Measurements from ENCODE around the gene TAF11L12. TPM values are rescaled to one million over a fixed set of nuclear protein-coding genes. Genes with fewer than 3 reads are reported as not detected.
A peak's percentile ranks its signal among the peaks of the same experiment; 100 is the strongest.
"Not testable (repeated sequence)": the region's sequence is repeated elsewhere in the genome, so short reads cannot be mapped to it uniquely, and the experiment has no call there.

TAF11L12 gene
- total RNA-seq, 4 donors from 2014 or later, result not detected

- DNase-seq (ENCODE audit: extremely low spot score), result peak; percentile 87
- intact Hi-C loops (cut with DNase I), result no loop called here
- 88% methylated on average over 10 of the region's 17 CpGs for WGBS
- TF ChIP-seq POLR2AphosphoS5 (IDR thresholded peaks at IDR 0.05), result no peak
- TF ChIP-seq POLR2A (IDR thresholded peaks at IDR 0.05; ENCODE audit: low read depth), result no peak
- no peak for TF ChIP-seq EP300 (IDR thresholded peaks at IDR 0.05)
- TF ChIP-seq, protein P1, sequence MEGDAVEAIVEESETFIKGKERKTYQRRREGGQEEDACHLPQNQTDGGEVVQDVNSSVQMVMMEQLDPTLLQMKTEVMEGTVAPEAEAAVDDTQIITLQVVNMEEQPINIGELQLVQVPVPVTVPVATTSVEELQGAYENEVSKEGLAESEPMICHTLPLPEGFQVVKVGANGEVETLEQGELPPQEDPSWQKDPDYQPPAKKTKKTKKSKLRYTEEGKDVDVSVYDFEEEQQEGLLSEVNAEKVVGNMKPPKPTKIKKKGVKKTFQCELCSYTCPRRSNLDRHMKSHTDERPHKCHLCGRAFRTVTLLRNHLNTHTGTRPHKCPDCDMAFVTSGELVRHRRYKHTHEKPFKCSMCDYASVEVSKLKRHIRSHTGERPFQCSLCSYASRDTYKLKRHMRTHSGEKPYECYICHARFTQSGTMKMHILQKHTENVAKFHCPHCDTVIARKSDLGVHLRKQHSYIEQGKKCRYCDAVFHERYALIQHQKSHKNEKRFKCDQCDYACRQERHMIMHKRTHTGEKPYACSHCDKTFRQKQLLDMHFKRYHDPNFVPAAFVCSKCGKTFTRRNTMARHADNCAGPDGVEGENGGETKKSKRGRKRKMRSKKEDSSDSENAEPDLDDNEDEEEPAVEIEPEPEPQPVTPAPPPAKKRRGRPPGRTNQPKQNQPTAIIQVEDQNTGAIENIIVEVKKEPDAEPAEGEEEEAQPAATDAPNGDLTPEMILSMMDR (IDR thresholded peaks at IDR 0.05), result no peak
- no peaks in the 10 kb centered on the region for H3K36me3 ChIP-seq
- H3K4me1 ChIP-seq, result no peaks in the 10 kb centered on the region
- no peaks in the 10 kb centered on the region for H3K27me3 ChIP-seq
- H3K9me3 ChIP-seq, result no peaks in the 10 kb centered on the region
- H3K4me3 ChIP-seq, result no peak overlapping the region
- no peak overlapping the region for H3K27ac ChIP-seq (replicated peaks in 1 of 4)
These were observed 4.8 kb downstream of the TAF11L12 start for GRCh38 chr5:17614872-17615605.

DNA sequence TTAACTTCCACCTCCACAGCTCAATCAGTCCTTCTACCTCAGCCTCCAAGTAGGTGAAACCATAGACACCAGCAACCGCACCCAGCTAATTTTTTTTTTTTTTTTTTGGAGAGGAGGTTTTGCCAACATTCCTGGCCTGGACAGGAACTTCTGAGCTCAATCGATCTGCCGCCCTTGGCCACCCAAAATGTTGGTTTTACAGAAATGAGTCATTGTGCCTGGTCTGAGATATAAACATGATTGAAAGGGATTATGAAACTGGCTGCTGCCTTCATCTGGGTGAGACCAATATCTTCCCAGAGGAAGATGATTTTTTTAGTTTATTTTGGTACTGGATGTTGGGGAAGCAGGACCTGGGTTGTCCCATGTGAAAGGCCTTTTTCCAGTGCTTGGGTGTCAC is 9.2 kb downstream of the TAF11L12 start:
- 74% methylated on average over 3 of the region's 3 CpGs for WGBS
- H3K27ac ChIP-seq (replicated peaks in 1 of 4), result no peak overlapping the region
- no peaks in the 10 kb centered on the region for H3K9me3 ChIP-seq
- no peaks in the 10 kb centered on the region for H3K36me3 ChIP-seq
- H3K4me3 ChIP-seq, result no peak overlapping the region
- no peak for DNase-seq (ENCODE audit: extremely low spot score)
- intact Hi-C loops (cut with DNase I), result no loop called here
- peaks cover 0 to 4% (median 0%) of the 10 kb centered on the region in 4 donors for H3K27me3 ChIP-seq
- TF ChIP-seq EP300 (IDR thresholded peaks at IDR 0.05) (no peak), POLR2AphosphoS5 (IDR thresholded peaks at IDR 0.05) (no peak), POLR2A (IDR thresholded peaks at IDR 0.05; ENCODE audit: low read depth) (no peak)
- TF ChIP-seq, protein P1 (IDR thresholded peaks at IDR 0.05), result no peak
- H3K4me1 ChIP-seq, result no peaks in the 10 kb centered on the region

DNA sequence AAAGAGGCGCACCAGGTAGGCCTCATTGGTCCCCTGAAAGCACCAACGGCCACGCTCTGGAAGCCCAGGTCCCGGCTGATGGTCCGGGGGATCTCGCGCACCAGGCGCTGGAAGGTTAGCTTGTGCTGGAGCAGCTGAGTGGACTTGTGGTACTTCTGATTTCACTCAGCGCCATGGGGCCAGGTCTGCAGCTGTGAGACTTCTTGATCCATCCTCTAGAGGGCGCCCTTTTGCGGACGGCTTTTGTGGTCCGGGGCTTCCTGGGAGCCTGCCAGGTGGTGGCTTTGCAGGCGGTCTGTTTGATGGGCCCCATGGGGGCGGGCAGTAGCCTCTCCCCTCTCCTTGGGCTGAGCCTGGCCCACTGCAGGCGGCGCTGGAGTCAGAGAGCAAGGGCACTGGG is 10.4 kb downstream of the TAF11L12 start:
- no CpG with 5 or more reads among the region's 17 CpGs for WGBS
- peak; percentile 74 for DNase-seq (ENCODE audit: extremely low spot score)
- H3K27ac ChIP-seq (replicated peaks in 1 of 4), result no peak overlapping the region
- H3K36me3 ChIP-seq, result no peaks in the 10 kb centered on the region
- no peaks in the 10 kb centered on the region for H3K9me3 ChIP-seq
- intact Hi-C loops (cut with DNase I), result no loop called here
- no peaks in the 10 kb centered on the region for H3K4me1 ChIP-seq
- H3K27me3 ChIP-seq, result peaks cover 0 to 4% (median 0%) of the 10 kb centered on the region in 4 donors
- TF ChIP-seq POLR2AphosphoS5 (IDR thresholded peaks at IDR 0.05) (no peak), EP300 (IDR thresholded peaks at IDR 0.05) (no peak), POLR2A (IDR thresholded peaks at IDR 0.05; ENCODE audit: low read depth) (no peak)
- TF ChIP-seq, protein P1 (IDR thresholded peaks at IDR 0.05), result no peak
- H3K4me3 ChIP-seq, result no peak overlapping the region

- TF ChIP-seq POLR2A (IDR thresholded peaks at IDR 0.05; ENCODE audit: low read depth) (no peak), EP300 (IDR thresholded peaks at IDR 0.05) (no peak), POLR2AphosphoS5 (IDR thresholded peaks at IDR 0.05) (no peak)
- TF ChIP-seq, protein P1 (IDR thresholded peaks at IDR 0.05), result no peak
- no peak overlapping the region for H3K27ac ChIP-seq (replicated peaks in 1 of 4)
- no peaks in the 10 kb centered on the region for H3K9me3 ChIP-seq
- DNase-seq (ENCODE audit: extremely low spot score), result peak; percentile 90
- intact Hi-C loops (cut with DNase I), result no loop called here
- H3K4me1 ChIP-seq, result no peaks in the 10 kb centered on the region
- peaks cover 0 to 1% (median 0%) of the 10 kb centered on the region in 4 donors for H3K27me3 ChIP-seq
- H3K4me3 ChIP-seq, result no peak overlapping the region
- no CpG with 5 or more reads among the region's 11 CpGs for WGBS
- no peaks in the 10 kb centered on the region for H3K36me3 ChIP-seq
These were observed 15.5 kb downstream of the TAF11L12 start for GRCh38 chr5:17625686-17626085.

- H3K27me3 ChIP-seq; DNase-seq (ENCODE audit: extremely low spot score); H3K9me3 ChIP-seq; H3K27ac ChIP-seq (replicated peaks in 1 of 4); H3K4me1 ChIP-seq; intact Hi-C loops (cut with DNase I); H3K36me3 ChIP-seq; H3K4me3 ChIP-seq: not testable (repeated sequence)
- 100% methylated on average over 2 of the region's 12 CpGs for WGBS
These were observed 21.6 kb downstream of the TAF11L12 start, which contains the start of gene TAF11L13 for GRCh38 chr5:17631788-17632187. TSS of gene TAF11L13 (plus strand) at chr5:17632088.
